Measurements from ENCODE around the gene SLC39A7. TPM values are rescaled to one million over a fixed set of nuclear protein-coding genes. Genes with fewer than 3 reads are reported as not detected.
A peak's percentile ranks its signal among the peaks of the same experiment; 100 is the strongest.

The SLC39A7 gene
- total RNA-seq, 1 experiment from 2014 or later = 234 TPM

- no peak for DNase-seq (ENCODE audit: low read depth)
Measured at GRCh38 chr6:33170176-33171015, 30.3 kb upstream of the SLC39A7 start.

- no peak for DNase-seq (ENCODE audit: low read depth)
Measured at GRCh38 chr6:33171016-33171879, 29.4 kb upstream of the SLC39A7 start.

GRCh38 chr6:33171880-33172687 lies 28.6 kb upstream of the SLC39A7 start:
- no peak for DNase-seq (ENCODE audit: low read depth)

- peak; percentile 65 for DNase-seq (ENCODE audit: low read depth)
Measured at GRCh38 chr6:33172688-33173534, 27.8 kb upstream of the SLC39A7 start.

GRCh38 chr6:33173535-33174180 lies 27.0 kb upstream of the SLC39A7 start:
- no peak for DNase-seq (ENCODE audit: low read depth)

- no peak for DNase-seq (ENCODE audit: low read depth)
Measured at GRCh38 chr6:33174784-33175183, 25.9 kb upstream of the SLC39A7 start.

- no peak for DNase-seq (ENCODE audit: low read depth)
Measured at GRCh38 chr6:33175436-33176069, 25.1 kb upstream of the SLC39A7 start.

GRCh38 chr6:33176906-33177305 lies 23.8 kb upstream of the SLC39A7 start:
- DNase-seq (ENCODE audit: low read depth) = no peak

GRCh38 chr6:33177552-33178446 lies 22.9 kb upstream of the SLC39A7 start:
- DNase-seq (ENCODE audit: low read depth) = peak; percentile 40

GRCh38 chr6:33178755-33179475 lies 21.8 kb upstream of the SLC39A7 start:
- no peak for DNase-seq (ENCODE audit: low read depth)

- no peak for DNase-seq (ENCODE audit: low read depth)
Measured at GRCh38 chr6:33181141-33181540, 19.5 kb upstream of the SLC39A7 start.

GRCh38 chr6:33183071-33183683 lies 17.5 kb upstream of the SLC39A7 start:
- DNase-seq (ENCODE audit: low read depth) = no peak

GRCh38 chr6:33185190-33185589 lies 15.5 kb upstream of the SLC39A7 start:
- DNase-seq (ENCODE audit: low read depth) = no peak

- no peak for DNase-seq (ENCODE audit: low read depth)
Measured at GRCh38 chr6:33185654-33186187, 14.9 kb upstream of the SLC39A7 start.

- DNase-seq (ENCODE audit: low read depth) = no peak
Measured at GRCh38 chr6:33187809-33188208, 12.9 kb upstream of the SLC39A7 start.

GRCh38 chr6:33189164-33189563 lies 11.5 kb upstream of the SLC39A7 start:
- no peak for DNase-seq (ENCODE audit: low read depth)

GRCh38 chr6:33189625-33190448 lies 10.8 kb upstream of the SLC39A7 start:
- no peak for DNase-seq (ENCODE audit: low read depth)

Measured in M059J (cell line).